ENCODE data around the gene ARFGAP3.

ARFGAP3 gene

GRCh38 chr22:42830161-42830560, 26.9 kb downstream of the ARFGAP3 start:
- Histone ChIP-seq H3F3A (ENCODE audit: insufficient read depth, low read length) (no peaks in the 10 kb centered on the region), H3K9ac (ENCODE audit: low read length) (no peak overlapping the region), H2AFZ (ENCODE audit: low read length) (no peak overlapping the region), H3K9me3 (replicated peaks; ENCODE audit: insufficient read depth, low read length) (no peaks in the 10 kb centered on the region), H3K9me2 (replicated peaks; ENCODE audit: insufficient read depth, low read length) (no peaks in the 10 kb centered on the region), H3K36me3 (replicated peaks; ENCODE audit: insufficient read depth, low read length) (peaks cover 18% of the 10 kb centered on the region; the same call in 1 of the 2 replicates), H3K27ac (ENCODE audit: low read length) (no peak overlapping the region), H4K20me1 (ENCODE audit: insufficient read depth, low read length) (no peaks in the 10 kb centered on the region), H3K79me2 (ENCODE audit: low read length) (no peaks in the 10 kb centered on the region), H3K27me3 (replicated peaks; ENCODE audit: insufficient read depth, low read length) (no peaks in the 10 kb centered on the region), H3K4me3 (ENCODE audit: low read length) (no peak overlapping the region), H3K4me1 (ENCODE audit: low read length) (no peaks in the 10 kb centered on the region), H3K4me2 (ENCODE audit: low read depth, low read length) (no peak overlapping the region)
- TF ChIP-seq EZH2 (optimal IDR thresholded peaks at IDR 0.05; ENCODE audit: low read depth, low read length) (no peak), CTCF (IDR thresholded peaks at IDR 0.05; ENCODE audit: low read length) (no peak), EZH2phosphoT487 (IDR thresholded peaks at IDR 0.05; ENCODE audit: low read length) (no peak)
- no peak for DNase-seq

- TF ChIP-seq EZH2 (optimal IDR thresholded peaks at IDR 0.05; ENCODE audit: low read depth, low read length) (no peak), CTCF (IDR thresholded peaks at IDR 0.05; ENCODE audit: low read length) (no peak), EZH2phosphoT487 (IDR thresholded peaks at IDR 0.05; ENCODE audit: low read length) (no peak)
- no peak overlapping the region for H3K4me2 ChIP-seq (ENCODE audit: low read depth, low read length)
- H3F3A ChIP-seq (ENCODE audit: insufficient read depth, low read length): no peaks in the 10 kb centered on the region
- no peak overlapping the region for H2AFZ ChIP-seq (ENCODE audit: low read length)
- H3K27ac ChIP-seq (ENCODE audit: low read length): no peak overlapping the region
- H3K36me3 ChIP-seq (replicated peaks; ENCODE audit: insufficient read depth, low read length): peaks cover 17% of the 10 kb centered on the region; the same call in 1 of the 2 replicates
- no peaks in the 10 kb centered on the region for H3K9me3 ChIP-seq (replicated peaks; ENCODE audit: insufficient read depth, low read length)
- no peaks in the 10 kb centered on the region for H4K20me1 ChIP-seq (ENCODE audit: insufficient read depth, low read length)
- H3K9ac ChIP-seq (ENCODE audit: low read length): no peak overlapping the region
- H3K9me2 ChIP-seq (replicated peaks; ENCODE audit: insufficient read depth, low read length): no peaks in the 10 kb centered on the region
- no peaks in the 10 kb centered on the region for H3K79me2 ChIP-seq (ENCODE audit: low read length)
- H3K27me3 ChIP-seq (replicated peaks; ENCODE audit: insufficient read depth, low read length): no peaks in the 10 kb centered on the region
- no peak overlapping the region for H3K4me3 ChIP-seq (ENCODE audit: low read length)
- no peaks in the 10 kb centered on the region for H3K4me1 ChIP-seq (ENCODE audit: low read length)
- DNase-seq: no peak
Measured at GRCh38 chr22:42829302-42829701, 27.8 kb downstream of the ARFGAP3 start.

GRCh38 chr22:42825796-42826195, 31.3 kb downstream of the ARFGAP3 start:
- TF ChIP-seq CTCF (IDR thresholded peaks at IDR 0.05; ENCODE audit: low read length): no peak
- TF ChIP-seq EZH2phosphoT487 (IDR thresholded peaks at IDR 0.05; ENCODE audit: low read length): no peak
- no peak for TF ChIP-seq EZH2 (optimal IDR thresholded peaks at IDR 0.05; ENCODE audit: low read depth, low read length)
- no peaks in the 10 kb centered on the region for H3F3A ChIP-seq (ENCODE audit: insufficient read depth, low read length)
- H3K9me2 ChIP-seq (replicated peaks; ENCODE audit: insufficient read depth, low read length): no peaks in the 10 kb centered on the region
- no peaks in the 10 kb centered on the region for H3K9me3 ChIP-seq (replicated peaks; ENCODE audit: insufficient read depth, low read length)
- peaks cover 12% of the 10 kb centered on the region; the same call in 1 of the 2 replicates for H3K36me3 ChIP-seq (replicated peaks; ENCODE audit: insufficient read depth, low read length)
- H3K27me3 ChIP-seq (replicated peaks; ENCODE audit: insufficient read depth, low read length): no peaks in the 10 kb centered on the region
- H2AFZ ChIP-seq (ENCODE audit: low read length): no peak overlapping the region
- H3K4me1 ChIP-seq (ENCODE audit: low read length): no peaks in the 10 kb centered on the region
- no peaks in the 10 kb centered on the region for H4K20me1 ChIP-seq (ENCODE audit: insufficient read depth, low read length)
- H3K9ac ChIP-seq (ENCODE audit: low read length): no peak overlapping the region
- H3K4me2 ChIP-seq (ENCODE audit: low read depth, low read length): no peak overlapping the region
- H3K27ac ChIP-seq (ENCODE audit: low read length): no peak overlapping the region
- no peaks in the 10 kb centered on the region for H3K79me2 ChIP-seq (ENCODE audit: low read length)
- DNase-seq: no peak
- H3K4me3 ChIP-seq (ENCODE audit: low read length): no peak overlapping the region

Measured in MM.1S (cell line).